GM21737 (cell line): ENCODE results near the gene CRELD2.

Experiments used
- ATAC-seq: cut with Tn5 transposase; IDR thresholded peaks from one replicate; pipeline ENCODE4 v1.9.1; 2021; ENCODE audit warnings: mild to moderate bottlenecking, moderate library complexity; ENCODE audit not compliant: unreplicated experiment

Gene CRELD2, protein sequence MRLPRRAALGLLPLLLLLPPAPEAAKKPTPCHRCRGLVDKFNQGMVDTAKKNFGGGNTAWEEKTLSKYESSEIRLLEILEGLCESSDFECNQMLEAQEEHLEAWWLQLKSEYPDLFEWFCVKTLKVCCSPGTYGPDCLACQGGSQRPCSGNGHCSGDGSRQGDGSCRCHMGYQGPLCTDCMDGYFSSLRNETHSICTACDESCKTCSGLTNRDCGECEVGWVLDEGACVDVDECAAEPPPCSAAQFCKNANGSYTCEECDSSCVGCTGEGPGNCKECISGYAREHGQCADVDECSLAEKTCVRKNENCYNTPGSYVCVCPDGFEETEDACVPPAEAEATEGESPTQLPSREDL

DNA sequence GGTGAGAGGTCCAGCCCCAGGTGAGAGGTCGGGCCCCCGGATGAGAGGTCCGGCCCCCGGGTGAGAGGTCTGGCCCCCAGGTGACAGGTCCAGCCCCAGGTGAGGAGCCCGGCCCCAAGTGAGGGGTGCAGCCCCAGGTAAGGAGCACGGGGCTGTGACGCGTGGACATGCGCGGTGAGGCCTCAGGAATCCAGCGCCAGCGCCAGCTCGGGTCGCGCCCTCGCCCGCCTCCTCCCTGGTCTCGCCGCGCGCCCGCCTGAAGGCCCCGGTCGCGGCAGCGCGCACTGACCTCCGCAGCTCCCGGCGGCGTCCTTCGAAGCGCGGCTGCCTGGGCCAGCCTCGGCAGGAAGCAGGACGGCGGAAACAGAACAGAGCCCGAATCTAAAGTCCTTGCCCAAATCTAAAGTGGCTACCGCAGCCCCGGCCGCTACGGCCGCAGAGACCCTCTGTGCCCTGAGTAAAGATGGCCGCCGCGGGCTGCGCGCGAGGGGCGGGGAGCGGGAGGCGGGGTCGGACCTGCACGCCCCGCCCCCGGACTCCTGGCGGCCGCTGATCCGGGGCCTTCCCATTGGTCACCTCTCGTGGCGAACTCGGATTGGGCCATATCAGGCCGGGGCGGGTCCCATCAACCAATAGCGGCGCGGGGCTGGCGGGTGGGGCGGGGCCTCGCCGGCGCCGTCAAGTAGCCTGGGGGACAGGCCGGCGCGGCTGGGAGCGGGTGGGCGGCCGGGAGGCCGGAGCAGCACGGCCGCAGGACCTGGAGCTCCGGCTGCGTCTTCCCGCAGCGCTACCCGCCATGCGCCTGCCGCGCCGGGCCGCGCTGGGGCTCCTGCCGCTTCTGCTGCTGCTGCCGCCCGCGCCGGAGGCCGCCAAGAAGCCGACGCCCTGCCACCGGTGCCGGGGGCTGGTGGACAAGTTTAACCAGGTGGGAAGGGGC is at the start of gene CRELD2, which contains the start of gene ALG12:
Gene CRELD2, plus strand, starts transcription at position 661 of the 937 bp plus-strand sequence. Its CDS starts 136 bp downstream, at position 797.
Gene ALG12, minus strand, starts transcription at position 465 of the 937 bp plus-strand sequence. CDS start 4,673 bp downstream, outside the sequence.
- peak; percentile 85 for ATAC-seq

DNA sequence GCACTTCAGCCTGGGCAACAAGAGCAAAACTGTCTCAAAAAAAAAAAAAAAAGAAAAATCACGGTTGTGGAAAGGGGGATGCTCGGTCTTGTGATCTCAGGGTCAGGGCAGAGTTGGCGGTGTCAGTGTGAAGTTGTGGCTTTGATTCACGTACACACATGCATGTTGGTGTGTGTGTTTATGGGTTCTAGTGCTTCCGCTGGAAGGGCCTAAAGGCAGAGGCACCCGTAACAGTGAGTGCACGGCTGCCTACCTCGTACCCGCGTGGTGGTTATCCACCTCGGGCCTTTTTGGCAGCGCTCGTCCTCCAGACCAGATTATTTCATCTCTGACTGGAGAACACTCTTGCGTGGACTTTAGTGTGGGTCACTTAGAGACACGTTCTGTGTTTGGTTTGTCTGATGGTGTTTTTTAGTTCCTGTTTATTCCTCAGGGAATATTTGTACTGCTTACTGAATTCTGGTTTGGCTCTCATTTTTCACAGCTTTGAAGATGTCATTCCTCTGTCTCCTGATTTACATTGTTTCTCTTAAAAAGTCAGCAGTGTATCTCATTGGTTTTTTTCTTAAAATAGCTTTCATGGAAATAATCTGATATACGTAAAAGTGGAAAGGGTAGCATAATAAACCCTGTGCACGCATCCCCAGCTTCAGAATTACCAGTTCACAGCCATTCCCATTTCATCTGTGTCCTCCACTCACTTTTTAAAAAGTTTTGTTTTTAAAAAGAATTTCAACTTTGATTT is 49.2 kb upstream of the CRELD2 start:
- no peak for ATAC-seq

DNA sequence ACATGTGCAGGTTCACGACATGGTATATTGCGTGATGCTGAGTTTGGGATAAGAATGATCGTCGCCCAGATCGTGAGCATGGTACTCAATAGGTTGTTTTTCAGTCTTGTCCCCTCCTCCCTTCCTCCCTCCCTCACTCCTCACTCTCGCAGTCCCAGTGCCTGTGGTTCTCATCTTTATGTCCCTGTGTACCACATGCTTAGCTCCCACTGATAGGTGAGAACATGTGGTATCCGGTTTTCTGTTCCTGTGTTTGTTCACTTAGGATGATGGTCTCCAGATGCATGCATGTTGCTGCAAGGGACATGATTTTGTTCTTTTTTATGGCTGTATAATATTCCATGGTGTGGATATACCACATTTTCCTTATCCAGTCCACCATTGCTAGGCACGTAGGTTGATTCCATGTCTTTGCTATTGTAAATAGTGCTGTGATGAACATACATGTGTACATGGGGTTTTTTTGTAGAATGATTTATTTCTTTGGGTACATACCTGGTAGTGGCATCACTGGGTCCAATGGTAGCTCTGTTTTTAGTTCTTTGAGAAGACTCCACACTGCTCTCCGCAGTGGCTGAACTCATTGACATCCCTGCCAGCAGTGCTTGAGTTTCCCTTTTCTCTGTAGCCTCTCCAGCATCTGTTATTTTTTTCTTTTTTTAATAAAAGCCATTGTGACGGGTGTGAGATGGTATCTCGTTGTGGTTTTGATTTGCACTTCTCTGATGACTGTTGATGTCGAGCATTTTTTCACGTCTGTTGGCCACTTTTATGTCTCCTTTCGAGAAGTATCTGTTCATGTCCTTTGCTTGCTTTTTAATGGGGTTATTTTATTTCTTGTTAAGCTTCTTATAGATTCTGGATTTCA is 48.4 kb upstream of the CRELD2 start:
- no peak for ATAC-seq

DNA sequence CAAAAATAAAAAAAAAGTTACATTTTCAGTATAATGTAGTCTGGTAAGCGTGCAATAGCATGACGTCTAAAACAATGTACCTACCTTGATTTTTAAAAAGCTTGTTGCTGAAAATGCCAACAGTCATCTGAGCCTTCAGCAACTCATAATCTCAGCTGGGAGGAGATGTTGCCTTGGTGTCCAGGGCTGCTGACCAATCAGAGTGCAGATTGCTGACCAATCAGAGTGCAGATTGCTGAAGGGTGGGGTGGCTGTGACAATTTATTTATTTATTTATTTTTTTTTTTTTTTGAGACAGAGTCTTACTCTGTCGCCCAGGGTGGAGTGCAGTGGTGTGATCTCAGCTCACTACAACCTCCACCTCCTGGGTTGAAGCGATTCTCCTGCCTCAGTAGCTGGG is 47.0 kb upstream of the CRELD2 start:
- no peak for ATAC-seq

DNA sequence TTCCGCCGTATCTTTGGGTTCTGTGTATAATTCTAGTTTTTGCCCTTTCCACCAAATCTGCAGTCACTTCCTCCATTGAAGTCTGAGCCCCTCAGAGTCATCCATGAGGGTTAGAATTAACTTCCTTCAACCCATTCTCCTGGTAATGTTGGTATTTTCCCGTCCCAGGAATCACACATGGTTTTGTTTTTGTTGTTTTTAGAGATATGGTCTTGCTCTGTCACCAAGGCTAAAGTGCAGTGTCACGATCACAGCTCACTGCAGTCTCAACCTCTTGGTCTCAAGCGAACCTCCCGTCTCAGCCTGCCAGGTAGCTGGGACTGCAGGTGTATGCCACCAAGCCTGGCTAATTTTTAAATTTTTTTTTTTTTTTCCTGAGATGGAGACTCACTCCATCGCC is 46.1 kb upstream of the CRELD2 start:
- no peak for ATAC-seq

DNA sequence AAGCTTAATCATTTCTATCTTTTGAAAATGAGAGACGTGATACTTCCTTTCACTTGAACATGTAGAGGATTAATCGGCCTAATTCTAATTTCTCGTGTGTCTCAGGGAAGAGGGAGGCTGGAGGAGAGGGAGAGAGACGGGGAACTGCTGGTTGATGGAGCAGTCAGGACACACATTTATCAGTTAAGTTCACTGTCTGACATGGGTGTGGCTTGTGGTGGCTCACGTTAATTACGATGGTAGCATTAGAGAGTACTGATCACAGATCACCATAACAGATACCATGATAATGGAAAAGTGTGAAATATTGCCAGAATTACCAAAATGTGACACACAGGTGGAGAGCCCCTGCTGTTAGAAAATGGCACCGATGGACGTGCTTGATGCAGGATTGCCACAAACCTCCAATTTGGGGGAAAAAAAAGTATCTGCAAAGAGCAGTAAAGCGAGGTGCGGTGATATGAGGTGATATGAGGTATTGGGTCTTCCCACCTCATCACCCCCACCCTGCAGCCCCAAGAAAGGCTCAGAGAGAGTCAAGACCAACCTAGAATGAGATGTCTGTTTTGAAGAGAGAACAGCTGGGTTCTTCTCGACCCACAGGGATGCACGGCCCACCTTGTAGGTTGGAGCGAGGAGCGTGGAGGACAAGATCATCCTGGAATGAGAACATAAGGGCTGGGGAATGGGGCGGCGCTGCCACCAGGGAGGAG is 45.0 kb upstream of the CRELD2 start:
- ATAC-seq, result no peak

DNA sequence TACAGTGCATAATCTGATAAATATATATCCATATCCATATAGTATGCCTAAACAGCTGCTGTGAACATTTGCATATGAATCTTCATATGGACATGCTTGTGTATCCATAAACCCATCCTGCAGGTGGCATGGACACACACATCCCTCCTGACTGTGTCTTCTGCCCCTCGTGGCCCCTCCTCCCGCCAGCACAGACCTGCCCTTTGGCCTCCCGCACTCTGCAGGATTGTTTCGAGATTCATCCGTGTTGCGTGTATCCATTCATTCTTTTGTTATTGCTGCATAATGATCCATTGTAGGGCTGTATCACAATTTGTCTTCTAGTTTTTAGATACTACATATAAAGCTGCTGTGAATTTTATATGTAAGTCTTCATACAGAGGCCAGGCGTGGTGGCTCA is 40.8 kb upstream of the CRELD2 start:
- no peak for ATAC-seq

DNA sequence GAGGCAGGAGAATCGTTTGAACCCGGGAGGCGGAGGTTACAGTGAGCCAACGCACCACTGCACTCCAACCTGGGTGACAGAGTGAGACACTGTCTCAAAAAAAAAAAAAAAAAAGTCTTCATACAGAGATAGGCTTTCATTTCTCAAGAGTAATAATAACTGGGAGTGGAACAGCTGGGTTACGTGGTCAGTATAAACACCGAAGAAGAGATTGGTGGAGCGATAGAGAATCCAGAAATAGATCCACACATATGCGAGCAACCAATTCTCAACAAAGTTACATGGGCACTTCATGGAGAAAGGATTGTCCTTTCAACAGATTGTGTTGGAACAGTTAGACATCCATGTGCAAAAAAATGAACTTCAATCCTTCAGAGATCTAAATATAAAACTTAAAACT is 40.2 kb upstream of the CRELD2 start:
- ATAC-seq, result no peak

DNA sequence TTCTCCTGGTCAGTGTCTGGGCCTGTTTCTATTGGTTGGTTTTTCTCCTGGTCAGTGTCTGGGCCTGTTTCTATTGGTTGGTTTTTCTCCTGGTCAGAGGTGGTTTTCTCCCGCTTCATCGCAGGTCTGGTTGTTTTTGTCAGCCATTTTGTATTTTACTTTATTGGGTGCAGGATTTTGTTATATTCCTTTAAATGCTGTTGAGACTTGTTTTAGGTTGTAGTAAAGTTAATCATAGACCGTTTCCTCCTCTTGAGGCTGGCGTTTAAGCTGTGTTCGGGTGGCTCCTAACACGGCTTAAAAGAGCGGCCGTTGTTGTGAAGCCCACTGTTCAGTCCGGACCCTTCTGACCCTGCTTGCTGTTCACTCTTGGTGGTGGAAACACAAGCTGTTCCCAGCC is 38.6 kb upstream of the CRELD2 start:
- ATAC-seq, result no peak

DNA sequence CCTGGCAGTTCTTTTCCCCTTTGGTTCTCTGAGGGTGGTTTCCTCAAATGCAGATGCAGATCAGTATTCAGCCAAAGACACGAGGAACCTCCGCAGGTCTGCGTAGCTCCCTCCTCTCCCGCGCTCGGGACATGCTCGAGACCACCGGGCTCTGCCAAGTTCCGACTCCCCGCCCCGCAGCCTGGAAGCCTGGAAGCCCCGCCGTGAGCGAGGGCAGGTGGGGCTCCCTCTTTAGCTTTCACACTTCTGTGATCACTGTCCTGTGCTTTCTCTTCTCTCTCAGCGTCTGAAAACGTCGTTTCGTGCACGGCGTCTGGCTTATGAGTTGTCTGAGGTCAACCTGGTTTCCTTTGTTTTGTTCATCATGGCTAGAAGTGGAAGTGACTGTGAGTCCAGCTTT is 38.2 kb upstream of the CRELD2 start:
- ATAC-seq, result no peak

DNA sequence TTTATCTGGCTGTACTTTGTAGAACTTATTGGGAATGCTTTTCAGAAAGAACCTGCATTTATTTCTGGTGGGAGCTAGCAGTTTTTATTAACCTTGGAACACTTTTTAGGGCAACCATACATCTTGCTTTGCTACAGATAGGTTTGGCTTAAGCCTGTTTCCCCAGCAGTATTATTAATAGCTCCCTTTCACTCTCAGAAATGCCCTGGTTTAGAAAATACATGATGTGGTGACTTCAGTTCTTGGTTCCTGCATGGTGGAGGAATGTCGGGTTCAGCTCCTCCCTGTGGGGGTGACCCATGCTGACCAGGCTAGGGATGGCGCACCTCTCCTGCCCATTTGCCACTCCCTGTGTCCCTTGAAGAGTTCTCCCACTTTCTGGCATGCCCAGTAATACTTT is 36.6 kb upstream of the CRELD2 start:
- ATAC-seq, result no peak

DNA sequence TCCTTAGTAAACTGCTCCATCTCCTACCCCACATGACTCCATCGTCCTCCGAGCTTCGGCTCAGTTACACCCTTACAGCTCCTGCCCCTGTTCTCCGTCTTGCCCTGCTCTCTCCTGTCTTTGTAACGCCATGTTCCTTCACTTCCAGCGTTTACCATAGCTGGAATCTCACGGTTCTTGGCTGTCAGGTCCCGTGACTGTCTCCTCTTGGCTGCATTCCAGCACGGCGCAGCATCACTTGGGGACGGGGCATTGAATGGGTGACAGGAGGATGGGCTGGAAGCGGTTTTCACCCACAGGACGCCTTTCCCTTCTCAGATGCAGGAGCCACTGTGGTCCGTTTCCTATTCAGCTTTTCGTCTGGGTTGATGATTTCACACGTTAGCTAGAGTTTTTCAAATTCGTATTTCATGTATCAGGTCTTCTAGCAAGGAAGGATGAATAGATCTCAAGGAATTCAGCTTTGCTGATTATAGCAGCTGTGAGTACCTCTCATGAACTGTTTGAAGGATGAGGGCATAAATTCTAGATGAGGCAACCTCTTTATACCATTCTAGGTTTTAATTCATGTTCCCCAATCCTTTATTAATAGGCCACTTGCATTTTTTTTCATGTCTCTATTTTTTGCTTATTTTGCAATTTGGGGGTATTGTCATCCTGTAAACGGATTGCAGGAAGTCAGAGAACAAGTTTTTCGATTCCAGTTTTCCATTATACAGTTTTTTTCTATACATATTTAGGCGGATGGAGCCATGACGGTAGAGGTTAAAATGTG is 35.7 kb upstream of the CRELD2 start:
- ATAC-seq, result no peak

DNA sequence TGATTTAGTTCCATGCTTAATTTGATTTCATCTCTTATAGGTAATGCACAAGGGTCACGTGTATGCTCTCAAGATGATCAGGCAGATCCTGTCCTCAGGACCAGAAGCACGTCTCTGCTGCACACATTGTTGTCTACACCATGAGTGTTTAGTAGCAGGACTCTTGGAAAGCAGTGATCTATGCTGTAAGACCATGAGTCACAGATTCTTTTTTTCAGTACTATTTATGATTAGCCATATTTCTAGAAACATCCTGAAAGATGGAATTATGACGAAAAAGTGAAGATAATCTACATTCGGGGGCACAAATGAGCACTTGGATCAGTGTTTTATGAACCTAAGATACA is 35.2 kb upstream of the CRELD2 start:
- no peak for ATAC-seq

DNA sequence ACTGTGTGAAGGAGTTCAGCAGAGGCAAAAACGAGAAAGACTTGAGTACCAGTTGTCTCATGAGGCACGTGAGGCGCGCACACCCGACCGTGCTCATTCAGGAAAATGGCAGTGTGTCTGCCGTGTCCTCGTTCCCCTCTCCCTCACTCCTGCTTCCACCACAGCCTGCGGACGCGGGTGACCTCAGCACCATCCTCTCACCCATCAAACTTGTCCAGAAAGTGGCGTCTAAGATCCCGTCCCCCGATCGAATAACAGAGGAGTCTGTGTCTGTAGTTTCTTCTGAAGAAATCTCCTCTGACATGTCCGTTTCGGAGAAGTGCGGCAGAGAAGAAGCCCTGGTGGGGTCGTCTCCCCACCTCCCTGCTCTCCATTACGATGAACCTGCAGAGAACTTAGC is 34.4 kb upstream of the CRELD2 start:
- ATAC-seq, result no peak

DNA sequence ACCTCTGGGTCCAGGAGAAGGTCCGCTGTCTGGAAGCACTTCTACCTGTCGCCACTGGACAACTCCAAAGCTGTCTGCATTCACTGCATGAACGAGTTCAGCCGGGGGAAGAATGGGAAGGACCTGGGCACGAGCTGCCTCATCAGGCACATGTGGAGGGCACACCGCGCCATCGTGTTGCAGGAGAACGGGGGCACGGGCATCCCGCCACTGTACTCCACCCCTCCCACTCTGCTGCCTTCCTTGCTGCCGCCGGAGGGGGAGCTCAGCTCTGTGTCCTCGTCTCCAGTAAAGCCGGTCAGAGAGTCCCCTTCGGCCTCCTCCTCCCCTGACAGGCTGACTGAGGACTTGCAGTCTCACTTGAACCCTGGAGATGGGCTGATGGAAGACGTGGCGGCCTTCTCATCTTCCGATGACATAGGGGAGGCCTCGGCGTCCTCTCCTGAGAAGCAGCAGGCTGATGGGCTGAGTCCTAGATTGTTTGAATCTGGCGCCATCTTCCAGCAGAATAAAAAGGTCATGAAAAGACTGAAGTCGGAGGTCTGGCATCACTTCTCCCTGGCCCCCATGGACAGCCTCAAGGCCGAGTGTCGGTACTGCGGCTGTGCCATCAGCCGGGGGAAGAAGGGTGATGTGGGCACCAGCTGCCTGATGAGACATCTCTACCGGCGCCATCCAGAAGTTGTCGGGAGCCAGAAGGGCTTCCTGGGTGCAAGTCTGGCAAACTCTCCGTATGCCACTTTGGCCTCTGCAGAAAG is 33.8 kb upstream of the CRELD2 start:
- ATAC-seq, result no peak

DNA sequence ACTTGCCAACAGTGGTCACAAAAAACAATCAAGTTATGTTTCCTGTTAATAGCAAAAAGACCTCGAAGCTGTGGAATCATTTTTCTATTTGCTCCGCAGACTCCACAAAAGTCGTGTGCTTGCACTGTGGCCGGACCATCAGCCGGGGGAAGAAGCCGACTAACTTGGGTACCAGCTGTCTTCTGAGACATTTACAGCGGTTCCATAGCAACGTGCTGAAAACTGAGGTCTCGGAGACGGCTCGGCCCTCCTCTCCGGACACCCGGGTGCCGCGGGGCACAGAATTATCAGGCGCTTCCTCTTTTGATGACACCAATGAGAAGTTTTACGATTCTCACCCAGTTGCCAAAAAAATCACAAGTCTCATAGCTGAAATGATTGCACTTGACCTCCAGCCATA is 33.2 kb upstream of the CRELD2 start:
- no peak for ATAC-seq

DNA sequence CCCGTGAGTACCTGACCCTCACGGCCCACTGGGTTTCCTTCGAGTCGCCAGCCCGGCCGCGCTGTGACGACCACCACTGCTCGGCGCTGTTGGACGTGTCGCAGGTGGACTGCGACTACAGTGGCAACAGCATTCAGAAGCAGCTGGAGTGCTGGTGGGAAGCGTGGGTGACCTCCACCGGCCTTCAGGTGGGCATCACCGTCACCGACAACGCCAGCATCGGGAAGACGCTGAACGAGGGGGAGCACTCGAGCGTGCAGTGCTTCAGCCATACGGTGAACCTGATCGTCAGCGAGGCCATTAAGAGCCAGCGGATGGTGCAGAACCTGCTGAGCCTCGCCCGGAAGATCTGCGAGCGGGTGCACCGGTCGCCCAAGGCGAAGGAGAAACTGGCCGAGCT is 32.6 kb upstream of the CRELD2 start:
- no peak for ATAC-seq

DNA sequence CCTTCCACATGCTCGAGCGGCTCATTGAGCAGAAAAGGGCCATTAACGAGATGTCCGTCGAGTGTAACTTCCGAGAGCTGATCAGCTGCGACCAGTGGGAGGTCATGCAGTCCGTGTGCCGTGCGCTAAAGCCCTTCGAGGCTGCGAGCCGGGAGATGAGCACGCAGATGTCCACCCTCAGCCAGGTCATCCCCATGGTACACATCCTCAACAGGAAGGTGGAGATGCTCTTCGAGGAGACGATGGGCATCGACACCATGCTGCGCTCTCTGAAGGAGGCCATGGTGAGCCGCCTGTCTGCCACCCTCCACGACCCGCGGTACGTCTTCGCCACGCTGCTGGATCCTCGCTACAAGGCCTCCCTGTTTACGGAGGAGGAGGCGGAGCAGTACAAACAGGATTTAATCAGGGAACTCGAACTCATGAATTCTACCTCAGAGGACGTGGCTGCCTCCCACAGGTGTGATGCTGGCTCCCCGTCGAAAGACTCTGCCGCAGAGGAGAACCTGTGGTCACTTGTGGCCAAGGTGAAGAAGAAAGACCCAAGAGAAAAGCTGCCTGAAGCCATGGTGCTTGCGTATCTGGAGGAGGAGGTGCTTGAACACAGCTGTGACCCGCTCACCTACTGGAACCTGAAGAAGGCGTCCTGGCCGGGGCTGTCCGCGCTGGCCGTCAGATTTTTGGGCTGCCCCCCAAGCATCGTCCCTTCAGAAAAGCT is 31.9 kb upstream of the CRELD2 start:
- no peak for ATAC-seq
